Activated CD4-positive, CD25-positive, alpha-beta regulatory T cell (primary cell): ENCODE data around the gene SPARC.
"Not testable (repeated sequence)": the region's sequence is repeated elsewhere in the genome, so short reads cannot be mapped to it uniquely, and the experiment has no call there.

ENCODE experiments used
- DNase-seq, 4 experiments: peaks; one replicate each; lab custom pipeline; 2025; lab: John Stamatoyannopoulos, UW

Gene SPARC

GRCh38 chr5:151700820-151701219 is 14.1 kb upstream of the SPARC start:
- no peak for DNase-seq

GRCh38 chr5:151700296-151700695 is 13.6 kb upstream of the SPARC start:
- no peak for DNase-seq

- DNase-seq, result no peak
Measured at GRCh38 chr5:151699071-151699901, 12.6 kb upstream of the SPARC start.

GRCh38 chr5:151698081-151698480 is 11.4 kb upstream of the SPARC start:
- DNase-seq, result not testable (repeated sequence)

GRCh38 chr5:151697452-151697851 is 10.7 kb upstream of the SPARC start:
- DNase-seq, result no peak

- no peak for DNase-seq
Measured at GRCh38 chr5:151696470-151697061, 9.9 kb upstream of the SPARC start.

- DNase-seq, result no peak
Measured at GRCh38 chr5:151695464-151695863, 8.7 kb upstream of the SPARC start.

- no peak for DNase-seq
Measured at GRCh38 chr5:151694035-151694485, 7.3 kb upstream of the SPARC start.

GRCh38 chr5:151692312-151692711 is 5.6 kb upstream of the SPARC start:
- DNase-seq, result no peak

GRCh38 chr5:151691706-151692105 is 5.0 kb upstream of the SPARC start:
- DNase-seq, result no peak

- DNase-seq, result not testable (repeated sequence)
Measured at GRCh38 chr5:151689591-151689990, 2.9 kb upstream of the SPARC start.

GRCh38 chr5:151688436-151688835 is 1.7 kb upstream of the SPARC start:
- no peak for DNase-seq

- DNase-seq, result no peak
Measured at GRCh38 chr5:151685749-151686673, 704 bp downstream of the SPARC start.

- DNase-seq, result no peak
Measured at GRCh38 chr5:151684690-151685361, 1.9 kb downstream of the SPARC start.

GRCh38 chr5:151683986-151684588 is 2.6 kb downstream of the SPARC start:
- DNase-seq, result no peak

GRCh38 chr5:151683444-151683843 is 3.3 kb downstream of the SPARC start:
- no peak for DNase-seq

GRCh38 chr5:151682751-151683331 is 3.9 kb downstream of the SPARC start:
- no peak for DNase-seq

GRCh38 chr5:151682240-151682639 is 4.5 kb downstream of the SPARC start:
- no peak for DNase-seq

GRCh38 chr5:151680944-151681427 is 5.7 kb downstream of the SPARC start:
- DNase-seq, result no peak

- not testable (repeated sequence) for DNase-seq
Measured at GRCh38 chr5:151680156-151680505, 6.6 kb downstream of the SPARC start.
